PC-9 (cell line): Measurements from ENCODE around the gene MAU2.

Experiments used
- EZH2 ChIP-seq: fragments of 200-600 bp; sonication (generic); IDR thresholded peaks from 2 replicates; pipeline ENCODE4 v1.8.0; 2017; ENCODE audit warnings: antibody characterized with exemption, low read depth
- TF ChIP-seq, protein P1 (sequence below): fragments of 200-600 bp; sonication (generic); conservative IDR thresholded peaks from 2 replicates; pipeline ENCODE4 v1.6.1; 2017; ENCODE audit warnings: mixed run types, antibody characterized with exemption, mild to moderate bottlenecking, moderate library complexity

DNA sequence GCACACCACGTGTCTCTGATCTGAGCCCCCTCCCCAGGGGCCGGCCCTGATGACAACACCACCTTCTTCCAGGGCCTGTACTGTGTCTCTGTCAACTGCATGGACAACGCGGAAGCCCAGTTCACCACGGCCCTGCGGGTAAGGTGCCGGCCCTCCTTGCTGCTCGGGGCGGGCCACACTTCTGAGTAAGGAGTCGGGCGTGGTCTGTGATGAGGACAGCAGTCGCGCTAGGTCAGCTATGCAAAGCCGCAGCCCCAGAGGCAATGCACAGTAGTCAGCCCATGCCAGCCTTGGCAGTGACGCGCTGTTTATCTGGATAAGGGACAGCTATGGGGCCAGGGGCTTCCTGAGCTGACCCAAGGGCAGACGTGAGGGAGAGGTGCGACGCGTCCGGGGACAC is 24.6 kb downstream of the MAU2 start:
- TF ChIP-seq, protein P1, sequence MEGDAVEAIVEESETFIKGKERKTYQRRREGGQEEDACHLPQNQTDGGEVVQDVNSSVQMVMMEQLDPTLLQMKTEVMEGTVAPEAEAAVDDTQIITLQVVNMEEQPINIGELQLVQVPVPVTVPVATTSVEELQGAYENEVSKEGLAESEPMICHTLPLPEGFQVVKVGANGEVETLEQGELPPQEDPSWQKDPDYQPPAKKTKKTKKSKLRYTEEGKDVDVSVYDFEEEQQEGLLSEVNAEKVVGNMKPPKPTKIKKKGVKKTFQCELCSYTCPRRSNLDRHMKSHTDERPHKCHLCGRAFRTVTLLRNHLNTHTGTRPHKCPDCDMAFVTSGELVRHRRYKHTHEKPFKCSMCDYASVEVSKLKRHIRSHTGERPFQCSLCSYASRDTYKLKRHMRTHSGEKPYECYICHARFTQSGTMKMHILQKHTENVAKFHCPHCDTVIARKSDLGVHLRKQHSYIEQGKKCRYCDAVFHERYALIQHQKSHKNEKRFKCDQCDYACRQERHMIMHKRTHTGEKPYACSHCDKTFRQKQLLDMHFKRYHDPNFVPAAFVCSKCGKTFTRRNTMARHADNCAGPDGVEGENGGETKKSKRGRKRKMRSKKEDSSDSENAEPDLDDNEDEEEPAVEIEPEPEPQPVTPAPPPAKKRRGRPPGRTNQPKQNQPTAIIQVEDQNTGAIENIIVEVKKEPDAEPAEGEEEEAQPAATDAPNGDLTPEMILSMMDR: no peak
- TF ChIP-seq EZH2: no peak
